Karpas-422 (cell line): ENCODE results near the gene SERPINE2. TPM values are rescaled to one million over a fixed set of nuclear protein-coding genes. Genes with fewer than 3 reads are reported as not detected.

ENCODE experiments used
- DNase-seq: peaks from one replicate; pipeline ENCODE4 v3.0.0-alpha.2; 2015
- H2AFZ ChIP-seq: fragments of 200-600 bp; sonication (generic); 2 replicates; pipeline ENCODE4 v1.6.1; 2014; ENCODE audit warnings: antibody characterized with exemption, low read length, mixed read lengths
- H3K27ac ChIP-seq: fragments of 200-600 bp; sonication (generic); 2 replicates; pipeline ENCODE4 v1.5.1; 2014; ENCODE audit warnings: mild to moderate bottlenecking, low read length, moderate library complexity
- H3K27me3 ChIP-seq: fragments of 200-600 bp; sonication (generic); 2 replicates; pipeline ENCODE4 v1.6.1; 2014; ENCODE audit warnings: low read length, mixed read lengths
- H3K36me3 ChIP-seq: fragments of 200-600 bp; sonication (generic); 2 replicates; pipeline ENCODE4 v1.6.1; 2014; ENCODE audit warnings: low read length, mixed read lengths; ENCODE audit not compliant: insufficient read depth
- H3K4me1 ChIP-seq: fragments of 200-600 bp; sonication (generic); 2 replicates; pipeline ENCODE4 v1.6.1; 2014; ENCODE audit warnings: mild to moderate bottlenecking, low read length, mixed read lengths
- H3K4me2 ChIP-seq: fragments of 200-600 bp; sonication (generic); 2 replicates; pipeline ENCODE4 v1.6.1; 2014; ENCODE audit warnings: low read length, low read depth, mild to moderate bottlenecking; ENCODE audit not compliant: poor library complexity, severe bottlenecking
- H3K4me3 ChIP-seq: fragments of 200-600 bp; sonication (generic); 2 replicates; pipeline ENCODE4 v1.5.1; 2014; ENCODE audit warnings: mild to moderate bottlenecking, antibody characterized with exemption, low read length, mixed read lengths
- H3K79me2 ChIP-seq: fragments of 200-600 bp; sonication (generic); 2 replicates; pipeline ENCODE4 v1.6.1; 2014; ENCODE audit warnings: mild to moderate bottlenecking, low read length, mixed read lengths
- H3K9ac ChIP-seq: fragments of 200-600 bp; sonication (generic); 2 replicates; pipeline ENCODE4 v1.6.0; 2014; ENCODE audit warnings: low read length
- H3K9me2 ChIP-seq: fragments of 200-600 bp; sonication (generic), shearing (Covaris generic); replicated peaks from 2 replicates; pipeline ENCODE4 v1.6.0; 2014; ENCODE audit warnings: mild to moderate bottlenecking, low read length, moderate library complexity; ENCODE audit not compliant: insufficient read depth
- H3K9me3 ChIP-seq: fragments of 300-700, 200-600 bp; sonication (generic); 2 replicates; pipeline ENCODE4 v1.6.1; 2014; ENCODE audit warnings: low read length, mixed read lengths
- H4K20me1 ChIP-seq: fragments of 200-600 bp; sonication (generic); 2 replicates; pipeline ENCODE4 v1.6.1; 2014; ENCODE audit warnings: mild to moderate bottlenecking, antibody characterized with exemption, low read length, low read depth; ENCODE audit not compliant: insufficient read depth
- total RNA-seq: library from RNA; depleted of rRNA; stranded (reverse); fragments of >200 nt; shearing (Covaris generic); gene quantifications from 2 replicates; pipeline ENCODE4 v1.2.3, GENCODE V29; 2014; ENCODE audit warnings: low replicate concordance

The SERPINE2 gene
- total RNA-seq, 1 experiment from 2014 or later: 14.5 TPM

GRCh38 chr2:224031358-224031970 is 7.6 kb downstream of the SERPINE2 start:
- no peak overlapping the region for H3K4me3 ChIP-seq
- no peak overlapping the region for H3K27ac ChIP-seq
- peak; percentile 56 for DNase-seq
- no peak overlapping the region for H3K9ac ChIP-seq
- H3K4me2 ChIP-seq: no peak overlapping the region
- H3K36me3 ChIP-seq: no peaks in the 10 kb centered on the region
- H3K9me3 ChIP-seq: no peaks in the 10 kb centered on the region
- no peak overlapping the region for H2AFZ ChIP-seq
- no peaks in the 10 kb centered on the region for H3K9me2 ChIP-seq
- H4K20me1 ChIP-seq: no peaks in the 10 kb centered on the region
- H3K27me3 ChIP-seq: no peaks in the 10 kb centered on the region
- H3K79me2 ChIP-seq: no peaks in the 10 kb centered on the region
- H3K4me1 ChIP-seq: peaks cover 1% of the 10 kb centered on the region; the same call in 1 of the 2 replicates

GRCh38 chr2:224030786-224031185 is 8.3 kb downstream of the SERPINE2 start:
- Histone ChIP-seq H3K4me2 (no peak overlapping the region), H3K9me3 (no peaks in the 10 kb centered on the region), H3K9ac (no peak overlapping the region), H3K4me3 (no peak overlapping the region), H3K4me1 (peaks cover 8% of the 10 kb centered on the region), H3K27me3 (no peaks in the 10 kb centered on the region), H2AFZ (no peak overlapping the region), H4K20me1 (no peaks in the 10 kb centered on the region), H3K9me2 (no peaks in the 10 kb centered on the region), H3K27ac (no peak overlapping the region), H3K36me3 (no peaks in the 10 kb centered on the region), H3K79me2 (no peaks in the 10 kb centered on the region)
- DNase-seq: no peak

- Histone ChIP-seq H3K79me2 (no peaks in the 10 kb centered on the region), H3K27me3 (no peaks in the 10 kb centered on the region), H3K9ac (no peak overlapping the region), H4K20me1 (no peaks in the 10 kb centered on the region), H2AFZ (no peak overlapping the region), H3K4me3 (no peak overlapping the region), H3K36me3 (no peaks in the 10 kb centered on the region), H3K4me1 (peaks cover 12% of the 10 kb centered on the region), H3K9me3 (no peaks in the 10 kb centered on the region), H3K27ac (no peak overlapping the region), H3K9me2 (no peaks in the 10 kb centered on the region), H3K4me2 (no peak overlapping the region)
- no peak for DNase-seq
These were observed 9.2 kb downstream of the SERPINE2 start for GRCh38 chr2:224029876-224030275.

GRCh38 chr2:224027931-224028330 is 11.2 kb downstream of the SERPINE2 start:
- H3K9ac ChIP-seq: no peak overlapping the region
- H3K4me2 ChIP-seq: no peak overlapping the region
- H2AFZ ChIP-seq: no peak overlapping the region
- no peak overlapping the region for H3K27ac ChIP-seq
- no peaks in the 10 kb centered on the region for H3K9me2 ChIP-seq
- no peak overlapping the region for H3K4me3 ChIP-seq
- no peaks in the 10 kb centered on the region for H3K27me3 ChIP-seq
- no peaks in the 10 kb centered on the region for H3K79me2 ChIP-seq
- peaks cover 12% of the 10 kb centered on the region for H3K4me1 ChIP-seq
- no peaks in the 10 kb centered on the region for H3K9me3 ChIP-seq
- no peaks in the 10 kb centered on the region for H4K20me1 ChIP-seq
- no peak for DNase-seq
- no peaks in the 10 kb centered on the region for H3K36me3 ChIP-seq

GRCh38 chr2:224027070-224027469 is 12.0 kb downstream of the SERPINE2 start:
- H3K27ac ChIP-seq: no peak overlapping the region
- H3K4me2 ChIP-seq: no peak overlapping the region
- DNase-seq: no peak
- no peak overlapping the region for H3K9ac ChIP-seq
- H3K4me1 ChIP-seq: peaks cover 12% of the 10 kb centered on the region
- H3K27me3 ChIP-seq: no peaks in the 10 kb centered on the region
- H3K36me3 ChIP-seq: no peaks in the 10 kb centered on the region
- H3K9me2 ChIP-seq: no peaks in the 10 kb centered on the region
- H3K9me3 ChIP-seq: no peaks in the 10 kb centered on the region
- H3K79me2 ChIP-seq: no peaks in the 10 kb centered on the region
- no peaks in the 10 kb centered on the region for H4K20me1 ChIP-seq
- no peak overlapping the region for H2AFZ ChIP-seq
- H3K4me3 ChIP-seq: no peak overlapping the region

- no peaks in the 10 kb centered on the region for H3K36me3 ChIP-seq
- no peaks in the 10 kb centered on the region for H3K9me3 ChIP-seq
- no peak overlapping the region for H2AFZ ChIP-seq
- no peaks in the 10 kb centered on the region for H3K79me2 ChIP-seq
- peak; percentile 79 for DNase-seq
- H4K20me1 ChIP-seq: no peaks in the 10 kb centered on the region
- H3K9ac ChIP-seq: no peak overlapping the region
- H3K4me2 ChIP-seq: peak overlapping the region; percentile 37
- no peaks in the 10 kb centered on the region for H3K9me2 ChIP-seq
- H3K27ac ChIP-seq: no peak overlapping the region
- no peaks in the 10 kb centered on the region for H3K27me3 ChIP-seq
- peaks cover 14% of the 10 kb centered on the region for H3K4me1 ChIP-seq
- H3K4me3 ChIP-seq: no peak overlapping the region; the same call in 1 of the 2 replicates
These were observed 13.2 kb downstream of the SERPINE2 start for GRCh38 chr2:224025874-224026273.

GRCh38 chr2:224024270-224024669 is 14.8 kb downstream of the SERPINE2 start:
- no peaks in the 10 kb centered on the region for H3K79me2 ChIP-seq
- H3K36me3 ChIP-seq: no peaks in the 10 kb centered on the region
- H3K9me2 ChIP-seq: no peaks in the 10 kb centered on the region; the same call in 1 of the 2 replicates
- no peak overlapping the region for H3K9ac ChIP-seq
- H3K27me3 ChIP-seq: no peaks in the 10 kb centered on the region
- peaks cover 23% of the 10 kb centered on the region for H3K4me1 ChIP-seq
- H3K4me3 ChIP-seq: no peak overlapping the region
- no peak overlapping the region for H3K4me2 ChIP-seq
- no peak overlapping the region for H2AFZ ChIP-seq
- H3K27ac ChIP-seq: no peak overlapping the region
- DNase-seq: no peak
- H3K9me3 ChIP-seq: no peaks in the 10 kb centered on the region
- H4K20me1 ChIP-seq: no peaks in the 10 kb centered on the region

GRCh38 chr2:224023188-224023587 is 15.9 kb downstream of the SERPINE2 start:
- DNase-seq: no peak
- Histone ChIP-seq H3K4me1 (peaks cover 23% of the 10 kb centered on the region), H3K9ac (no peak overlapping the region), H3K4me3 (no peak overlapping the region), H3K9me2 (no peaks in the 10 kb centered on the region; the same call in 1 of the 2 replicates), H3K4me2 (no peak overlapping the region), H3K9me3 (no peaks in the 10 kb centered on the region), H2AFZ (no peak overlapping the region), H3K27ac (no peak overlapping the region), H3K79me2 (no peaks in the 10 kb centered on the region), H4K20me1 (no peaks in the 10 kb centered on the region), H3K27me3 (no peaks in the 10 kb centered on the region), H3K36me3 (no peaks in the 10 kb centered on the region)
